Measurements from ENCODE around the gene SLC4A7. TPM values are rescaled to one million over a fixed set of nuclear protein-coding genes. Genes with fewer than 3 reads are reported as not detected.

The SLC4A7 gene
- total RNA-seq, 1 experiment from 2014 or later = 90.8 TPM

- TF ChIP-seq MLX (CRISPR knock-in tag; IDR thresholded peaks at IDR 0.05) = no peak
- no peaks in the 10 kb centered on the region for H3K27me3 Mint-ChIP-seq (ENCODE audit: low read depth)
- H3K9me3 Mint-ChIP-seq = no peaks in the 10 kb centered on the region
- DNase-seq (ENCODE audit: low spot score) (no peak), ATAC-seq (no peak)
- CTCF ChIA-PET = no interaction called here
- H3K36me3 Mint-ChIP-seq = peaks cover 46% of the 10 kb centered on the region
- no peak overlapping the region for H3K4me3 Mint-ChIP-seq
- POLR2A ChIA-PET = no interaction called here
- H3K4me1 Mint-ChIP-seq = no peaks in the 10 kb centered on the region
- no peak overlapping the region for H3K27ac Mint-ChIP-seq
These were observed 61.6 kb downstream of the SLC4A7 start for GRCh38 chr3:27422617-27423016.

GRCh38 chr3:27415202-27415601 lies 69.0 kb downstream of the SLC4A7 start:
- Mint-ChIP-seq H3K9me3 (no peaks in the 10 kb centered on the region), H3K4me1 (peaks cover 15% of the 10 kb centered on the region), H3K36me3 (peaks cover 51% of the 10 kb centered on the region), H3K27me3 (ENCODE audit: low read depth) (no peaks in the 10 kb centered on the region), H3K27ac (no peak overlapping the region), H3K4me3 (no peak overlapping the region)
- ChIA-PET POLR2A (no interaction called here), CTCF (interaction anchor here (0.6 kb wide), 1 partner anchor 10 kb away, joined by 5 read pairs; no protein-coding TSS in a partner anchor)
- ATAC-seq (no peak), DNase-seq (ENCODE audit: low spot score) (no peak)
- TF ChIP-seq CREB1 (CRISPR knock-in tag; IDR thresholded peaks at IDR 0.05) (no peak), RELA (CRISPR knock-in tag; IDR thresholded peaks at IDR 0.05; ENCODE audit: borderline replicate concordance) (no peak), ZNF281 (CRISPR knock-in tag; IDR thresholded peaks at IDR 0.05) (no peak), NFE2L1 (CRISPR knock-in tag; IDR thresholded peaks at IDR 0.05) (no peak), ATF1 (CRISPR knock-in tag; IDR thresholded peaks at IDR 0.05) (no peak), FOXP4 (CRISPR knock-in tag; IDR thresholded peaks at IDR 0.05) (no peak), KAT7 (CRISPR knock-in tag; IDR thresholded peaks at IDR 0.05; ENCODE audit: borderline replicate concordance) (no peak), E2F5 (CRISPR knock-in tag; IDR thresholded peaks at IDR 0.05) (no peak), ZNF512 (CRISPR knock-in tag; IDR thresholded peaks at IDR 0.05; ENCODE audit: borderline replicate concordance) (no peak), ZSCAN18 (CRISPR knock-in tag; IDR thresholded peaks at IDR 0.05) (no peak)

GRCh38 chr3:27392950-27393679 lies 91.1 kb downstream of the SLC4A7 start:
- ATAC-seq = no peak
- CTCF ChIA-PET = no interaction called here
- no peak for DNase-seq (ENCODE audit: low spot score)
- Mint-ChIP-seq H3K27me3 (ENCODE audit: low read depth) (no peaks in the 10 kb centered on the region), H3K9me3 (no peaks in the 10 kb centered on the region), H3K4me3 (no peak overlapping the region), H3K27ac (no peak overlapping the region), H3K36me3 (peaks cover 43% of the 10 kb centered on the region), H3K4me1 (no peaks in the 10 kb centered on the region; the same call in 1 of the 2 replicates)
- POLR2A ChIA-PET = no interaction called here
- TF ChIP-seq ESRRA (CRISPR knock-in tag; IDR thresholded peaks at IDR 0.05; ENCODE audit: borderline replicate concordance) (no peak), ZBTB21 (CRISPR knock-in tag; IDR thresholded peaks at IDR 0.05; ENCODE audit: borderline replicate concordance) (no peak), OVOL2 (CRISPR knock-in tag; IDR thresholded peaks at IDR 0.05; ENCODE audit: borderline replicate concordance) (no peak), TCF7 (CRISPR knock-in tag; IDR thresholded peaks at IDR 0.05; ENCODE audit: low read depth) (no peak), E2F1 (CRISPR knock-in tag; IDR thresholded peaks at IDR 0.05) (no peak), JUN (CRISPR knock-in tag; IDR thresholded peaks at IDR 0.05) (no peak), NR3C1 (CRISPR knock-in tag; conservative IDR thresholded peaks at IDR 0.05; ENCODE audit: low read depth) (no peak), ZNF512 (CRISPR knock-in tag; IDR thresholded peaks at IDR 0.05; ENCODE audit: borderline replicate concordance) (no peak), CREB1 (CRISPR knock-in tag; IDR thresholded peaks at IDR 0.05) (no peak)

All from WTC11 (cell line).